Activated T-helper 2 cell treated with anti-CD3 and anti-CD28 coated beads, Interferon-gamma antibody, Interleukin-2, Interleukin-4, amounts not matched to agents 10 μg/mL and 5 μg/mL and 100 μg/mL, durations not matched to agents 14 hours and 24 hours and 36 hours (primary cell): ENCODE data around the gene METTL1. TPM values are rescaled to one million over a fixed set of nuclear protein-coding genes. Genes with fewer than 3 reads are reported as not detected.
A peak's percentile ranks its signal among the peaks of the same experiment; 100 is the strongest.

Experiments
- DNase-seq: peaks from one replicate; pipeline ENCODE4 v3.0.0; 2021; ENCODE audit warnings: low spot score
- H3K27ac Mint-ChIP-seq: one replicate; pipeline ENCODE4 v1.8.0; 2021; ENCODE audit warnings: mixed read lengths
- H3K27me3 Mint-ChIP-seq: one replicate; pipeline ENCODE4 v1.8.0; 2021; ENCODE audit warnings: low read depth, mixed read lengths
- H3K36me3 Mint-ChIP-seq: one replicate; pipeline ENCODE4 v1.8.0; 2021; ENCODE audit warnings: low read depth, mixed read lengths
- H3K4me1 Mint-ChIP-seq: one replicate; pipeline ENCODE4 v1.8.0; 2021; ENCODE audit warnings: low read depth, mixed read lengths
- H3K4me3 Mint-ChIP-seq: one replicate; pipeline ENCODE4 v1.8.0; 2021; ENCODE audit warnings: low read depth, mild to moderate bottlenecking, moderate library complexity, mixed read lengths
- H3K9me3 Mint-ChIP-seq: one replicate; pipeline ENCODE4 v1.8.0; 2021; ENCODE audit warnings: mixed read lengths
- intact Hi-C: fragments of 100-400 bp; cut with micrococcal nuclease; formaldehyde crosslinking; loops from one replicate; pipeline ENCODE4 v1.15.1; 2023
- total RNA-seq: library from RNA; stranded (reverse); gene quantifications from 2 replicates; pipeline ENCODE4 v1.2.3, GENCODE V29; 2022

METTL1 gene
- total RNA-seq, 1 donor from 2014 or later: 61.2 TPM

GRCh38 chr12:57753756-57754337, 18.1 kb downstream of the METTL1 start:
- H3K4me3 Mint-ChIP-seq: peak overlapping the region; percentile 87
- H3K36me3 Mint-ChIP-seq: peaks cover 42% of the 10 kb centered on the region
- peaks cover 2% of the 10 kb centered on the region for H3K27me3 Mint-ChIP-seq

GRCh38 chr12:57752668-57753000, 19.3 kb downstream of the METTL1 start:
- Mint-ChIP-seq H3K27ac (peak overlapping the region; percentile 92), H3K4me1 (peaks cover 51% of the 10 kb centered on the region), H3K4me3 (peak overlapping the region; percentile 94), H3K9me3 (no peaks in the 10 kb centered on the region), H3K36me3 (peaks cover 47% of the 10 kb centered on the region), H3K27me3 (peaks cover 2% of the 10 kb centered on the region)
- no peak for DNase-seq
- intact Hi-C loops: loop anchor here (1.0 kb wide), 5 partner anchors 8 to 230 kb away; partner anchors contain the start of genes EEF1AKMT3, MBD6 and METTL1

More at GRCh38 chr12:57753756-57754337, 18.1 kb downstream of the METTL1 start:
- Mint-ChIP-seq H3K4me1 (peaks cover 55% of the 10 kb centered on the region), H3K9me3 (no peaks in the 10 kb centered on the region), H3K27ac (peak overlapping the region; percentile 24)
- intact Hi-C loops: no loop called here
- no peak for DNase-seq

GRCh38 chr12:57751788-57752667, 19.9 kb downstream of the METTL1 start, which contains the start of gene CDK4:
Gene CDK4, minus strand, starts transcription at chr12:57752310. Its CDS starts 593 bp downstream, at chr12:57751717.
- Mint-ChIP-seq H3K27me3 (peaks cover 2% of the 10 kb centered on the region), H3K27ac (peak within 1 kb of the TSS; percentile 92), H3K36me3 (peaks cover 51% of the 10 kb centered on the region), H3K4me3 (peak within 1 kb of the TSS; percentile 94), H3K9me3 (no peaks in the 10 kb centered on the region), H3K4me1 (peaks cover 50% of the 10 kb centered on the region)
- DNase-seq: peak; percentile 99
- intact Hi-C loops: loop anchor here (1.0 kb wide), 5 partner anchors 8 to 230 kb away; partner anchors contain the start of genes EEF1AKMT3, MBD6 and METTL1

- intact Hi-C loops: no loop called here
- peak overlapping the region; percentile 92 for H3K27ac Mint-ChIP-seq
- H3K27me3 Mint-ChIP-seq: no peaks in the 10 kb centered on the region
- H3K4me3 Mint-ChIP-seq: peak overlapping the region; percentile 94
- H3K36me3 Mint-ChIP-seq: peaks cover 52% of the 10 kb centered on the region
- DNase-seq: no peak
- H3K9me3 Mint-ChIP-seq: no peaks in the 10 kb centered on the region
- peaks cover 45% of the 10 kb centered on the region for H3K4me1 Mint-ChIP-seq
Measured at GRCh38 chr12:57751432-57751787, 20.5 kb downstream of the METTL1 start.

- Mint-ChIP-seq H3K9me3 (no peaks in the 10 kb centered on the region), H3K27me3 (no peaks in the 10 kb centered on the region), H3K4me1 (peaks cover 47% of the 10 kb centered on the region), H3K4me3 (peak overlapping the region; percentile 94), H3K36me3 (peaks cover 58% of the 10 kb centered on the region), H3K27ac (peak overlapping the region; percentile 92)
- DNase-seq: no peak
- intact Hi-C loops: no loop called here
Measured at GRCh38 chr12:57750561-57751431, 21.1 kb downstream of the METTL1 start.

- no peaks in the 10 kb centered on the region for H3K9me3 Mint-ChIP-seq
- intact Hi-C loops: no loop called here
- H3K4me3 Mint-ChIP-seq: no peak overlapping the region
- peaks cover 62% of the 10 kb centered on the region for H3K36me3 Mint-ChIP-seq
- peaks cover 49% of the 10 kb centered on the region for H3K4me1 Mint-ChIP-seq
- no peak overlapping the region for H3K27ac Mint-ChIP-seq
- no peak for DNase-seq
- no peaks in the 10 kb centered on the region for H3K27me3 Mint-ChIP-seq
Measured at GRCh38 chr12:57749061-57749460, 22.8 kb downstream of the METTL1 start.

- Mint-ChIP-seq H3K36me3 (peaks cover 52% of the 10 kb centered on the region), H3K4me1 (peaks cover 38% of the 10 kb centered on the region), H3K27ac (peak overlapping the region; percentile 93), H3K27me3 (no peaks in the 10 kb centered on the region), H3K4me3 (peak overlapping the region; percentile 89), H3K9me3 (no peaks in the 10 kb centered on the region)
- intact Hi-C loops: no loop called here
- no peak for DNase-seq
Measured at GRCh38 chr12:57746025-57746424, 25.9 kb downstream of the METTL1 start.

- intact Hi-C loops: loop anchor here (2.0 kb wide), 1 partner anchor 51 kb away; the partner anchor contains the start of gene OS9
- Mint-ChIP-seq H3K9me3 (no peaks in the 10 kb centered on the region), H3K27me3 (no peaks in the 10 kb centered on the region), H3K4me1 (peaks cover 38% of the 10 kb centered on the region), H3K27ac (peak overlapping the region; percentile 93), H3K36me3 (peaks cover 46% of the 10 kb centered on the region), H3K4me3 (peak overlapping the region; percentile 89)
- no peak for DNase-seq
Measured at GRCh38 chr12:57745485-57745881, 26.4 kb downstream of the METTL1 start.

- DNase-seq: peak; percentile 91
- Mint-ChIP-seq H3K9me3 (no peaks in the 10 kb centered on the region), H3K36me3 (peaks cover 42% of the 10 kb centered on the region), H3K4me3 (peak within 1 kb of the TSS; percentile 89), H3K27ac (peak within 1 kb of the TSS; percentile 93), H3K4me1 (peaks cover 38% of the 10 kb centered on the region), H3K27me3 (no peaks in the 10 kb centered on the region)
- intact Hi-C loops: loop anchor here (1.0 to 5.0 kb wide), 4 partner anchors 7 to 258 kb away; partner anchors contain the start of genes B4GALNT1, CDK4, MARS1 and OS9
Measured at GRCh38 chr12:57744777-57745484, 27.0 kb downstream of the METTL1 start, which contains the start of gene TSPAN31. Gene TSPAN31, plus strand, starts transcription at chr12:57745039. Its CDS starts 116 bp downstream, at chr12:57745155.

GRCh38 chr12:57744194-57744776, 27.6 kb downstream of the METTL1 start:
- Mint-ChIP-seq H3K27ac (peak overlapping the region; percentile 93), H3K36me3 (peaks cover 38% of the 10 kb centered on the region), H3K27me3 (no peaks in the 10 kb centered on the region), H3K9me3 (no peaks in the 10 kb centered on the region), H3K4me1 (peaks cover 42% of the 10 kb centered on the region), H3K4me3 (peak overlapping the region; percentile 89)
- intact Hi-C loops: loop anchor here (1.0 to 5.0 kb wide), 4 partner anchors 8 to 257 kb away; partner anchors contain the start of genes B4GALNT1, CDK4, MARS1 and OS9
- DNase-seq: peak; percentile 71

GRCh38 chr12:57743769-57744168, 28.1 kb downstream of the METTL1 start:
- peak overlapping the region; percentile 93 for H3K27ac Mint-ChIP-seq
- H3K27me3 Mint-ChIP-seq: no peaks in the 10 kb centered on the region
- intact Hi-C loops: loop anchor here (1.0 to 5.0 kb wide), 5 partner anchors 9 to 256 kb away; partner anchors contain the start of genes B4GALNT1, CDK4, MARS1 and OS9
- DNase-seq: no peak
- H3K36me3 Mint-ChIP-seq: peaks cover 38% of the 10 kb centered on the region
- no peaks in the 10 kb centered on the region for H3K9me3 Mint-ChIP-seq
- peaks cover 44% of the 10 kb centered on the region for H3K4me1 Mint-ChIP-seq
- peak overlapping the region; percentile 89 for H3K4me3 Mint-ChIP-seq
